Brain microvascular endothelial cell (primary cell): ENCODE measurements around the gene CASS4.

Source experiments
- DNase-seq: peaks from one replicate; pipeline ENCODE4 v3.0.0-alpha.2; 2020
- H3K27ac ChIP-seq: fragments of 250-450 bp; sonication (Bioruptor Pico); 2 replicates; pipeline ENCODE4 v1.5.1; 2020; ENCODE audit warnings: mild to moderate bottlenecking, moderate library complexity
- H3K27me3 ChIP-seq: fragments of 250-450 bp; sonication (Bioruptor Pico); replicated peaks from 2 replicates; pipeline ENCODE4 v1.5.1; 2020; ENCODE audit warnings: mild to moderate bottlenecking
- H3K36me3 ChIP-seq: fragments of 250-450 bp; sonication (Bioruptor Pico); replicated peaks from 2 replicates; pipeline ENCODE4 v1.5.1; 2020; ENCODE audit warnings: mild to moderate bottlenecking
- H3K4me3 ChIP-seq: 2 replicates; pipeline ENCODE4 v1.5.1; 2011; ENCODE audit warnings: low read depth, mild to moderate bottlenecking, control low read depth, low read length, moderate library complexity
- CTCF ChIP-seq: IDR thresholded peaks from 2 replicates; pipeline ENCODE4 v1.5.1; 2011; ENCODE audit warnings: low read depth, mild to moderate bottlenecking, moderate library complexity, low read length, control low read depth, inconsistent platforms; ENCODE audit errors: missing control alignments
- in situ Hi-C: cut with HindIII; loops from 2 replicates; pipeline ENCODE4 v1.10.0; 2017; ENCODE audit warnings: low sequenced_read_pairs, low pct_ligation_motif_present

CASS4 gene

GRCh38 chr20:56430461-56430860 is 18.4 kb downstream of the CASS4 start:
- TF ChIP-seq CTCF = no peak
- H3K4me3 ChIP-seq = no peak overlapping the region
- no peaks in the 10 kb centered on the region for H3K27me3 ChIP-seq
- in situ Hi-C loops = no loop called here
- H3K27ac ChIP-seq = no peak overlapping the region
- H3K36me3 ChIP-seq = no peaks in the 10 kb centered on the region
- no peak for DNase-seq

- in situ Hi-C loops = no loop called here
- Histone ChIP-seq H3K27me3 (no peaks in the 10 kb centered on the region), H3K27ac (no peak overlapping the region), H3K36me3 (no peaks in the 10 kb centered on the region), H3K4me3 (no peak overlapping the region)
- no peak for TF ChIP-seq CTCF
- no peak for DNase-seq
These were observed 18.9 kb downstream of the CASS4 start for GRCh38 chr20:56430957-56431356.

GRCh38 chr20:56431471-56431870 is 19.4 kb downstream of the CASS4 start:
- TF ChIP-seq CTCF = no peak
- no peak overlapping the region for H3K27ac ChIP-seq
- no peaks in the 10 kb centered on the region for H3K36me3 ChIP-seq
- no peak overlapping the region for H3K4me3 ChIP-seq
- in situ Hi-C loops = no loop called here
- no peak for DNase-seq
- no peaks in the 10 kb centered on the region for H3K27me3 ChIP-seq

GRCh38 chr20:56433221-56433879 is 21.3 kb downstream of the CASS4 start:
- no peaks in the 10 kb centered on the region for H3K36me3 ChIP-seq
- in situ Hi-C loops = no loop called here
- peak; percentile 37 for DNase-seq
- H3K27ac ChIP-seq = peak overlapping the region; percentile 73
- no peak overlapping the region for H3K4me3 ChIP-seq
- TF ChIP-seq CTCF = no peak
- no peaks in the 10 kb centered on the region for H3K27me3 ChIP-seq

GRCh38 chr20:56433880-56434255 is 21.8 kb downstream of the CASS4 start:
- in situ Hi-C loops = no loop called here
- H3K36me3 ChIP-seq = no peaks in the 10 kb centered on the region
- H3K27me3 ChIP-seq = no peaks in the 10 kb centered on the region
- no peak overlapping the region for H3K4me3 ChIP-seq
- peak overlapping the region; percentile 73 for H3K27ac ChIP-seq
- TF ChIP-seq CTCF = no peak
- DNase-seq = peak; percentile 77
